PC-3 (cell line): ENCODE results near the gene HP1BP3.

Experiments
- CTCF ChIP-seq: fragments of 300-600 bp; sonication (generic); conservative IDR thresholded peaks from 2 replicates; pipeline ENCODE4 v1.5.1; 2017; ENCODE audit warnings: antibody characterized with exemption, low read depth, mild to moderate bottlenecking, low read length
- EZH2 ChIP-seq: fragments of 300-600 bp; sonication (generic); IDR thresholded peaks from one replicate; pipeline ENCODE4 v1.6.1; 2017; ENCODE audit warnings: antibody characterized with exemption, mild to moderate bottlenecking, low read length; ENCODE audit not compliant: unreplicated experiment

- TF ChIP-seq CTCF (no peak), EZH2 (no peak)
Measured at GRCh38 chr1:20819818-20820217, 32.7 kb upstream of the HP1BP3 start.
